ENCODE measurements around the gene PFKL. TPM values are rescaled to one million over a fixed set of nuclear protein-coding genes. Genes with fewer than 3 reads are reported as not detected.

Gene PFKL
- total and polyA plus RNA-seq, 8 donors: 80.3 to 116 (median 93.5) TPM

DNA sequence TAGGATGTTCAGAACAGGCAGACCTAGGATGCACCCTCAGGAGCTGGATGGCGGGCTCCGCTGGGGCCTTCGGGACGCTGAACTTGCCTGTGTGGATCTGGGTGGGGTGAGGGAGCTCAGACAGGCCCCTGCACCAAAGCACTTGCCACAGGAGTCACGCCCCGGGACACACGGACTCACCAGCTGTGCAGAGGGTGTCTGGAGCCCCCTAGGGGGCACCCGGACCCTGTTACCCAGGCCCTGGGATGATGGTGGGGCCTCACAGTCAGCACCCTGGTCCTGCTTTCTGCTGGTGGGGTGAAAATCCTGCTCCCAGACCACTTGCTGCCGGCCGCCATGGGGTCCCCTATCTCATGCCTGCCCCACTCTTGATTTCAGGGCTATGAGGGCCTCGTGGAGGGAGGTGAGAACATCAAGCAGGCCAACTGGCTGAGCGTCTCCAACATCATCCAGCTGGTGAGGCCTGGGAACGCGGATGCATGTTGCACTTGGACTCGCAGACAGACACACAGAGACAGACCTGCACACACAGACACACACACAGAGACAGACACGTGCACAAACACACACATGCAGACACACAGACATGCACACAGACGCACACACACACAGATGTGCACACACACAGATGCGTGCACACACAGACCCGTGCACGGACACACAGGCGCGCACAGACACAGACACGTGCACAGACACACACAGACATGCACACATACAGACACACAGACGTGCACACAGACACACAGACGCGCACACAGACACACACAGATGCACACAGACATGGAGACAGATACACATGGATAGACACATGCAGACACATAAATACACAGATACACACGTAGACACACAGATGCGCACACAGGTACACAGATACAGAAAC is 11.0 kb downstream of the PFKL start:
- ATAC-seq (no peak), DNase-seq (peak in 2 of 4 donors; percentile 41 to 70)
- Histone ChIP-seq H3K9me3 (no peaks in the 10 kb centered on the region), H3K27me3 (no peaks in the 10 kb centered on the region), H3K27ac (no peak overlapping the region), H3K4me1 (peaks cover 0 to 3% of the 10 kb centered on the region in 2 donors), H3K4me3 (no peak overlapping the region), H3K36me3 (peaks cover 0 to 85% of the 10 kb centered on the region in 2 donors)
- TF ChIP-seq, protein P1, sequence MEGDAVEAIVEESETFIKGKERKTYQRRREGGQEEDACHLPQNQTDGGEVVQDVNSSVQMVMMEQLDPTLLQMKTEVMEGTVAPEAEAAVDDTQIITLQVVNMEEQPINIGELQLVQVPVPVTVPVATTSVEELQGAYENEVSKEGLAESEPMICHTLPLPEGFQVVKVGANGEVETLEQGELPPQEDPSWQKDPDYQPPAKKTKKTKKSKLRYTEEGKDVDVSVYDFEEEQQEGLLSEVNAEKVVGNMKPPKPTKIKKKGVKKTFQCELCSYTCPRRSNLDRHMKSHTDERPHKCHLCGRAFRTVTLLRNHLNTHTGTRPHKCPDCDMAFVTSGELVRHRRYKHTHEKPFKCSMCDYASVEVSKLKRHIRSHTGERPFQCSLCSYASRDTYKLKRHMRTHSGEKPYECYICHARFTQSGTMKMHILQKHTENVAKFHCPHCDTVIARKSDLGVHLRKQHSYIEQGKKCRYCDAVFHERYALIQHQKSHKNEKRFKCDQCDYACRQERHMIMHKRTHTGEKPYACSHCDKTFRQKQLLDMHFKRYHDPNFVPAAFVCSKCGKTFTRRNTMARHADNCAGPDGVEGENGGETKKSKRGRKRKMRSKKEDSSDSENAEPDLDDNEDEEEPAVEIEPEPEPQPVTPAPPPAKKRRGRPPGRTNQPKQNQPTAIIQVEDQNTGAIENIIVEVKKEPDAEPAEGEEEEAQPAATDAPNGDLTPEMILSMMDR (IDR thresholded peaks at IDR 0.05): no peak
- intact Hi-C loops (cut with DNase I): no loop called here

DNA sequence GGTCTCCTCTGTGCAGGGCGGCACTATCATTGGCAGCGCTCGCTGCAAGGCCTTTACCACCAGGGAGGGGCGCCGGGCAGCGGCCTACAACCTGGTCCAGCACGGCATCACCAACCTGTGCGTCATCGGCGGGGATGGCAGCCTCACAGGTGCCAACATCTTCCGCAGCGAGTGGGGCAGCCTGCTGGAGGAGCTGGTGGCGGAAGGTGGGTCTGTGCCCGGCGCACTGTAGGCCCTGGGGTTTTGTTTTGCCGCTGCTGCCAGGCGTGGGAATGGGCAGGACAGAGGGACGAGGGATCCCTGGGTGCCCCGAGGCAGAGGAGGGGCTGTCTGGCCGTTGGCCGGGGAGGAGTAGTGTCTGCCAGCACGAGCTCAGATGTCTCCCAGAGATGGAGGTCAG is 12.2 kb downstream of the PFKL start:
- TF ChIP-seq, protein P1 (IDR thresholded peaks at IDR 0.05): no peak
- ATAC-seq (no peak), DNase-seq (no peak)
- H3K27ac ChIP-seq: no peak overlapping the region
- no peaks in the 10 kb centered on the region for H3K4me1 ChIP-seq
- no peaks in the 10 kb centered on the region for H3K27me3 ChIP-seq
- H3K9me3 ChIP-seq: no peaks in the 10 kb centered on the region
- no peak overlapping the region for H3K4me3 ChIP-seq
- peaks cover 0 to 86% of the 10 kb centered on the region in 2 donors for H3K36me3 ChIP-seq
- intact Hi-C loops (cut with DNase I): no loop called here

DNA sequence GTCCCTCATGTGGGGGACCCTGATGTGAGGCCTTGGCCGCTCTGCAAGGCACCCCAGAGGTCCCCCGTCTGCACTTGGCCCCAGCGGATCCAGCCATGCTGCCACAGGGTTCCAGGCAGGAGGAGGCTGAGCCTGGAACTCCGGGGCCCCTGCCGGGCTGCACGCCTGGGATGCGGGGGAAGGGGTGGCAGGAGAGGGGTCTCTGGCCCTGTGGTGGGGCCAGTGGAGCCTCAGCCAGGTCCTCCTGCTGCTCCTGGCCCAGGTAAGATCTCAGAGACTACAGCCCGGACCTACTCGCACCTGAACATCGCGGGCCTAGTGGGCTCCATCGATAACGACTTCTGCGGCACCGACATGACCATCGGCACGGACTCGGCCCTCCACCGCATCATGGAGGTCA is 12.9 kb downstream of the PFKL start:
- TF ChIP-seq, protein P1 (IDR thresholded peaks at IDR 0.05): no peak
- Histone ChIP-seq H3K27ac (no peak overlapping the region), H3K4me3 (no peak overlapping the region), H3K36me3 (peaks cover 0 to 86% of the 10 kb centered on the region in 2 donors), H3K9me3 (no peaks in the 10 kb centered on the region), H3K4me1 (no peaks in the 10 kb centered on the region), H3K27me3 (no peaks in the 10 kb centered on the region)
- DNase-seq: no peak
- intact Hi-C loops (cut with DNase I): no loop called here
- no peak for ATAC-seq

DNA sequence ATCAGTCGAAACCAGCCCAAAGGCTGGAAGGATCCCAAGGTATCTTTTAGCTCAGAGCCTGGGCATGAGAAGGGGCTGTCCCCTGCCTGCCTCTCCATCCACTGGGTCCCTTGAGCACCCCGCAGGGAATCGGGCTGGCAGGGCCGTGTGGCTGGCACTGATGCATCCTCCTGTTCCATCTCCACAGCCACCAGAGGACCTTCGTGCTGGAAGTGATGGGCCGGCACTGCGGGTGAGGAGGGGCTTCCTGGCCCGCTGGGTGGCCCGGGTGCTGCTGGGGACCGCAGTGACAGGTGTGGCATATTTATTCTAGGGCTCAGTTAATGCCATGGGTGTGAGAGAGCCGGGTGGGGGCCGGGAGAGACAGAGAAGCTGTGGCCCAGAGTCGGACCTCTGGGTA is 13.6 kb downstream of the PFKL start:
- intact Hi-C loops (cut with DNase I): no loop called here
- Histone ChIP-seq H3K4me1 (no peaks in the 10 kb centered on the region), H3K27ac (no peak overlapping the region), H3K36me3 (peaks cover 0 to 89% of the 10 kb centered on the region in 2 donors), H3K4me3 (no peak overlapping the region), H3K27me3 (no peaks in the 10 kb centered on the region), H3K9me3 (no peaks in the 10 kb centered on the region)
- ATAC-seq: no peak
- DNase-seq: no peak
- TF ChIP-seq, protein P1 (IDR thresholded peaks at IDR 0.05): no peak

DNA sequence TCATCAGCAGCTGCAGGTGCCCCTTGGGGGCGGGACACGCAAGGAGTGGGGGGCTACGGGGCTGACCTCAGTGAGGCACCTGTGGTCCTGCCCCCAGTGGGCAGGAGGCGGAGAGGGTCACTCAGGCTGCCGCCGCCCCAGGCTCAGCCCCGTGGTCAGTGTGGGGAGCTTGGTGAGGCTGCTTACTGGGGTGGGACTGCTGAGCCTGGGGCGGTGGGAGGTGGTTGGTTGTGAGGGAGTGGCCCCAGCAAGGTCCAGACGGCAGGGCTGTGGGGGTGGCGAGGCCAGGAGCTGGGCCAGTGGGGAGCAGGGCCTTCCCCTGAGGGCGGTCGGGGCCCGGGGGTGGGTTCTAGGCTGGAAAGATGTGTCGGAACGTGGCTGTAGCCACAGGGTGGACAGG is 14.3 kb downstream of the PFKL start:
- DNase-seq (no peak), ATAC-seq (no peak)
- Histone ChIP-seq H3K27ac (no peak overlapping the region), H3K9me3 (no peaks in the 10 kb centered on the region), H3K36me3 (peaks cover 0 to 96% of the 10 kb centered on the region in 2 donors), H3K4me3 (no peak overlapping the region), H3K4me1 (no peaks in the 10 kb centered on the region), H3K27me3 (no peaks in the 10 kb centered on the region)
- intact Hi-C loops (cut with DNase I): no loop called here
- TF ChIP-seq, protein P1 (IDR thresholded peaks at IDR 0.05): no peak

Data from left lung (tissue), 10 donors.